Activated gamma-delta T cell treated with anti-CD3 and anti-CD28 coated beads, Interleukin-2, amount 50 U/mL, for 16 hours (primary cell): ENCODE data around the gene CLIP4.
"Not testable (repeated sequence)": the region's sequence is repeated elsewhere in the genome, so short reads cannot be mapped to it uniquely, and the experiment has no call there.

ENCODE experiments used
- DNase-seq: peaks from one replicate; pipeline ENCODE4 v3.0.0-alpha.2; 2020; ENCODE audit warnings: low read depth

CLIP4 gene

DNA sequence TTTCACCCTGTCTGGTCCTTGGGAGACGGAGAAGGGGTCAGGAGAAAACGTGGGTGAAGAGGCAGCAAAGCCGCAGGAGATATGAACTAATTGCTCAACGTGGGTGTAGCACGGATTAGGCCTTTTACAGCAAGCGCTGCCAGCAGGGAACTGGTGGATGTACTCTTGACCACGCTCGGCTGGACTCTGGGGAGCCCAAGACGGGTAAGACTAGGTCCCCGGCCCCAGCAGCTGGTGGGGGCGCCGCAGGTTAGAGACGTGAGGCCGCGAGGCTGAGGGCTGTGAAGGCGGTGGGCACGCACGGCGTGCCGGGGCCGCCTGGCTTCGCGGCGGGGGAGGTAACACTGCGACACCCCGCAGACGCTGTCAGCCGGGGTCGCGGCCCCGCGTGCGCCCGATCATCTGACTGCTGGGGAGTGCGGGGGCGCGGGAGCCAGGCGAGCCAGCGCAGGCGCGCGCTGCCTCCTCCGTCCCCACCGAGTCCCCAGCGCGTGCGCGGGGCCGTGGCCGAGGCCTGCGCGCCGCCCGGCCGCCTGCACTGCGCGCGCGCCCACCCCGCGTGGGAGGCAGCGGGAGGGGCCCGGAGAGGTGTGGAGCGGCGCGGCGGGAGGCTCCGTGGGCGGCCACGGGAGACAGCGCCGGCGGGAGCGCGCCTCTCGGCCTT lies at the start of gene CLIP4:
Gene CLIP4 (plus strand): TSS at position 470 of the 664 bp plus-strand sequence. CDS start 5,974 bp downstream, outside the sequence.
- DNase-seq, result peak; percentile 56

DNA sequence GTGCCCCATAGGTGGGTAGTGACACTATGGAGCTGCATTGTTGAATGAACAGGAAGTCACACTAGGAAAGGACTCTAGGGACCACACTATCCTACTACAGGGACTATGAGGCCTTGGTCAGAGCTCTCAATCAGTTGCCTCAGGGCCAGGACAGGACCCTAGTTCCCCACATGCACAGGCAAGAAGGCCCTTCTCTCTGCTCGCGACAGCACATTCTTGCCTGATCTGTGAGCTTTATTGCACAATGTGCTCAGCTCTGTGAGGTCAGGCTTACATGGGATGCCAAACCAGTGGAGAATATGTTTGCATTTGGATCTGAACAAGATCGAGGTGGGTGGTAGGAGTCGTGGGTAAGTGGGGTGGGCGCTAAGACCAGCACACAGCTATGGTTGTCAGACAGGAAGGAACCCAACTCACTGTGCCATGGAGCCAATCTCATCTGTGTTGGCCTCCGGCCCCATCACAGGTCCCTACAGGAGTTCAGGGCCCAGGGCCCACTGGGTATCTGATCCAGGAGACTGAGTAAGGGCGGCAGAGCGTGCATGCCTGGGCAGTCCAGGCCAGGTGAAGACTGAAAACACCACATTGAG lies 48.8 kb upstream of the CLIP4 start:
- no peak for DNase-seq

- DNase-seq, result no peak
These were observed 48.1 kb upstream of the CLIP4 start for GRCh38 chr2:29066997-29067605.

GRCh38 chr2:29068513-29068912 lies 46.7 kb upstream of the CLIP4 start:
- no peak for DNase-seq

DNA sequence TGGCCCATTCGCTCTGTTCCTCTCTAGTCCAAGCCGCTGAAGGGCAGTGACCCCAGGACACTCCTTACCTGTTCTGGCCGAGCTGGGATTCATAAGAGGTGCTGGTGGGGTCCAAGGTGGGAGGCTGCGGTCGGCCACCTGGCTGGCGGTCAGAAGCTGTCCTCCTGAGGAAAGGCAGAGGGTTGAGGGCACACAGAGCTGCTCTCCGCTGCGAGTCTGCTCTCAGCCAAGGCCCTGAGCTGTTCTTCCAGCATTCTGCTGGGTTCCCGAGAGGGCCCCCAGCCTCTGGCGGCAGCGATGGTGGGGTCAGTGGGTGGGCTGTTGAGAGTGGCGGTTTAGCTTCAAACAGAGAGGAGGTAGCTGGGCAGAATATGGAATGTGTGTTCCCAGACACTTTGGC lies 44.7 kb upstream of the CLIP4 start:
- DNase-seq, result no peak

- no peak for DNase-seq
These were observed 43.9 kb upstream of the CLIP4 start for GRCh38 chr2:29071032-29071975.

GRCh38 chr2:29072251-29072650 lies 43.0 kb upstream of the CLIP4 start:
- DNase-seq, result no peak

DNA sequence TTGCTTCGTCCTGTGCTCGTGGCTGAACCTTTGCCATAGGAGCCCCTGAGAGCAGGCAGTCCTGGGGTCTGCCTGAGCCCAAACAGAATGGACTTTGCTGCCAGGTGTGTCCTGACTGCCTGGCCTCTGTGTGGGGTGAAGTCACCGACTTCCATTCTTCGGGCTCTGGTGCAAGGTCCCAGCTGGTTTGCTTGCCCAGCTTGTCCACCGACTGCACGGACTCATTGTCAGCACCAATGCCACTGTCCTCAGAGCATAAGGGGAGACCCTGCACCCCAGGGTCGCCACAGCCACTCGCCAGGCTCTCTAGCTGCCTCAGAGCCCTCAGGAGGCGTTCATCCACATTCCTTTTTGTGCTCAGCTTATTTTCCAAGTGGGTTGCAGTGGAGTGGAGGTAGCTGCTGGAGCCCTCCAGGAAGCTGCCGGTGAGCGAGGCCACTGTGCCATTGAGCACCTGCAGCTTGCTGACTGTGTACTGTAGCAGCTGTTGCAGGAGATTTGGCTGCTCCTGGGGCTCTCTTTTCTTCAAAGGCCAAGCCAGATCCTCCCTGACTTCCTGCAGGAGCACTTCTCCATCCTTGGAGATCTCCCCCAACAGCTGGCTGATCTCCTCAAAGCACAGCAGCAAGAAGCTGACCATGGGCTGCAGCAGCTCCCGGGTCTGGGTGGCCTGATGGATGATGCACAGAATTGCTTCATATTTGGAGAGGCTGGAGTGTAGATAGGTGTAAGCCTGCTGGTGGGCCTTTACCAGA lies 42.1 kb upstream of the CLIP4 start:
- no peak for DNase-seq

DNA sequence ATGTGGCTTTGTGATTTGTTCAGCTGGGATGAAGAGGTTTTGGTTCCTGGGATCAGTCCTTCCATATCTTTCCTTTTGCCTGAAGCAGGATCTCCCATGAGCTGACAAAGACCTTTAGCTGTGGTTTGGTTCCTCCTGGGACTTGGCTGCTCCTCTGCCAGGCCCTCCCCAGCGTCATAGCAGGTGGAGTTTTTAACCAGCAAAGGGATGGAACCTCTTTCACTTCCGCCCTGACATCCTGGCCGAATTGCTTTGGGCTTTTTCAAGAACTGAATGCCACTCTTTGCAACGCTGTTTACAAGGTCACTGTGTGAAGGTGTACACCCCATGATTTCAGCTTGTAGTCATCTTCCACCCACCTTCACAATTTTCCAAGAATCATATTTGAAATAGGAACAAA lies 41.3 kb upstream of the CLIP4 start:
- DNase-seq, result no peak

- no peak for DNase-seq
These were observed 40.8 kb upstream of the CLIP4 start, which contains the start of gene PCARE for GRCh38 chr2:29074411-29074810. Gene PCARE, minus strand, starts transcription at chr2:29074523. Its CDS starts 262 bp downstream, at chr2:29074261.

- DNase-seq, result no peak
These were observed 39.1 kb upstream of the CLIP4 start for GRCh38 chr2:29075894-29076705.

- DNase-seq, result no peak
These were observed 35.3 kb upstream of the CLIP4 start for GRCh38 chr2:29079887-29080286.

DNA sequence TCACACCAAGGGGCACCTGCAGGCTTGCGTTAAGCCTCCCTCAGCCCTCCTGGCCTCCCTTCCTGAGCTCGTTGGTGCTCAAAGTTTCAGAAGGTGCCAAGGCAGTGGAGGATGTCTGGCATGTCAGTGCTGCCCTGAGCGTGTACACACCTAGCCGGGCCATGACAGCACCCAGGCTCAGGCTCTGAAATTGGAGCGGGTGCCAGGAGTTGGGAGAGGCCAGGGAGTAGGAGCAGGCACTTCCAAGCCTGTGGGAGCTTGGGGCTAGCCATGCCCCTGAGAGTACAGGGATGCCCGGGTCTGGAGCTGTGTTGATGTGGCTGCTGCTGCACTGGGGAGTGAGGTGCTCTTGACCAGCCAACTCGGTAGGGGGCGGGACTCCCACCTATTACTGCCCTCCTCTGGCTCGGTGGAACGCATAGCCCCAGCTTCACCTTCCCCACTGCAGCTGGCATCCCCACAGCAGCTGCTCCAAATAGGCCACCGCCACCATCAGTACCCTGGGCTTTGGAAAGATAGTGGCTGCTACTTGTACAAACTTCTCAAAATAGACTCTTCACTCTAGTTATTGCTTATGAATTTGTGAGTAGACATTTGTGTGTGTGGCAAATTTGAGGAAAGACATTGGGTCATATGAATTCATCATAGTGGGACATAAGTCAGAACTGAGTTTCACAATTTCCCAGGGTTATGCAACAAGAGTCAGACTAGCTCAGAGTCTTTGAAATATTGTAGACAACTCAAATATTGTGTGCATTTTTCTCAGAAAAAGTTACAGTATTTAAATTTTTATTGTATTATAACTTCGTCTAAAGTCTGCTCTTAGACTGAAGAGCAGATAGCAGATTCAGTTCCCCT lies 34.1 kb upstream of the CLIP4 start:
- DNase-seq, result no peak

- no peak for DNase-seq
These were observed 32.3 kb upstream of the CLIP4 start for GRCh38 chr2:29082804-29083495.

DNA sequence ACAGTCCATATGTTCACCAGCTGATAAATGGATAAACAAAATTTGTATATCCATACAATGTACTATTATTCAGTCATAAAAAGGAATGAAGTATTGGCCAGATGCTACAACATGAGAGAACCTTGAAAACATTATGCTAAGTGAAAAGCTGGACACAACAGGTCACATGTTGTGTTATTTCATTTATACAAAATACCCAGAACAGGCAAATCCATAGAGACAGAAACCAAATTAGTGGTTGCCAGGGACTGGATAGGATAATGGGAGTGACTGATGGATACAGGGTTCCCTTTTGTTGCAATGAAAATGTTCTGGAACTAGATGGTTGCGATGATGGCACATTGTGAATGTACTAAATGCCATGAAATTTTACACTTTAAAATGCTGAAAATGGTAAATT lies 30.7 kb upstream of the CLIP4 start:
- DNase-seq, result no peak

DNA sequence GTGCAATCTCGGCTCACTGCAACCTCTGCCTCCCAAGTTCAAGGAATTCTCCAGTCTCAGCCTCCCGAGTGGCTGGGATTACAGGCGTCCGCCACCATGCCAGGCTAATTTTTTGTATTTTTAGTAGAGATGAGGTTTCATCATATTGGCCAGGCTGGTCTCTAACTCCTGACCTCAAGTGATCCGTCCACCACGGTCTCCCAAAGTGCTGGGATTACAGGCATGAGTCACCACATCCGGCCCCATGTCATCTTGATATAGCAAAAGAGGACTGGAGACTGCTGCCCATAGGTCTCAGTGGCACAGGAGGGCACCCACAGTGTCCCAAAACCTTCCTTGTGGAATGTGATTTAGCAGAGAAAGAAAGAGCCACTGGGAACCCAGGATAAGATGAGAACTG lies 24.9 kb upstream of the CLIP4 start:
- DNase-seq, result not testable (repeated sequence)

- DNase-seq, result no peak
These were observed 18.2 kb upstream of the CLIP4 start for GRCh38 chr2:29096969-29097368.

DNA sequence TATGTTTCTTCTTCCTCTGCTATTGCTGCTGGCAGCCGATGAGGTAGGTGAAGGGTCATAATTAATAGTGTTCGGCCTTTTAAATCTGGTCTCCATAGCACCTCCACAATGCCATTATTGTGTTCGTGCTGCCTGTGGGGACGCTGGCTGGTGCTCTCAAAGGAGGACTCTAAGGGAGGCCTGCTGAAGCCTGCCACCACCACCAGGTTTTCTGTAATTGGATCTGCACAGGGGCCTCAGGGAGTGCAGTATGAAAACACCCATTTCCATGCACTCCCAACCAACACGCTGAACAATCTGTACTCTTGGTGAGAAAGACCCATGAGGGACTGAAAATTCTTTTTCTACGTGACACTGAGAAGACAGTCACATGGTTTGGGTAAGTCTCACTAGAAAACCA lies 17.6 kb upstream of the CLIP4 start:
- no peak for DNase-seq

- DNase-seq, result no peak
These were observed 14.7 kb upstream of the CLIP4 start for GRCh38 chr2:29100564-29100963.
